ENCODE measurements around the gene NEUROD4. TPM values are rescaled to one million over a fixed set of nuclear protein-coding genes. Genes with fewer than 3 reads are reported as not detected.

NEUROD4 gene
- not detected in 2 replicates for total RNA-seq

GRCh38 chr12:55019784-55020183, at the start of gene NEUROD4:
TSS of gene NEUROD4 (plus strand) at chr12:55019974. CDS start at chr12:55026440, 6,466 bp downstream.

GRCh38 chr12:54984658-54985376, 35.0 kb upstream of the NEUROD4 start, which contains the start of gene TESPA1:
TSS of gene TESPA1 (minus strand) at chr12:54984762. CDS start at chr12:54974562, 10,200 bp downstream.

Other genes with a start within 250 kb of the NEUROD4 start
- gene MUCL1, start 165.5 kb upstream of the NEUROD4 start, total RNA-seq, result not detected in 2 replicates
- not detected in 2 replicates for gene TESPA1, start 35.2 kb upstream of the NEUROD4 start, total RNA-seq
- not detected in 2 replicates for gene OR9K2, start 106.4 kb downstream of the NEUROD4 start, total RNA-seq
- gene OR10A7, start 201.1 kb downstream of the NEUROD4 start, total RNA-seq, result not detected in 2 replicates
- not detected in 2 replicates for gene OR6C74, start 224.6 kb downstream of the NEUROD4 start, total RNA-seq